H9 (cell line): ENCODE measurements around the gene EFCAB10. TPM values are rescaled to one million over a fixed set of nuclear protein-coding genes. Genes with fewer than 3 reads are reported as not detected.

Source experiments
- DNase-seq: peaks from one replicate; pipeline ENCODE4 v3.0.0-alpha.2; 2017
- H2AFZ ChIP-seq: one replicate; pipeline ENCODE4 v1.6.1; 2013; ENCODE audit warnings: mild to moderate bottlenecking, low read length, control low read depth, moderate library complexity
- H2AK5ac ChIP-seq: 2 replicates; pipeline ENCODE4 v1.6.1; 2013; ENCODE audit warnings: low read length, control low read depth, mixed read lengths; ENCODE audit not compliant: insufficient read length
- H2BK120ac ChIP-seq: one replicate; pipeline ENCODE4 v1.6.1; 2013; ENCODE audit warnings: low read depth, mild to moderate bottlenecking, low read length, control low read depth, inconsistent platforms; ENCODE audit not compliant: poor library complexity, severe bottlenecking
- H2BK12ac ChIP-seq: 2 replicates; pipeline ENCODE4 v1.6.1; 2013; ENCODE audit warnings: low read length, control low read depth, mixed read lengths, low read depth; ENCODE audit not compliant: insufficient read length
- H2BK15ac ChIP-seq: 2 replicates; pipeline ENCODE4 v1.6.1; 2013; ENCODE audit warnings: low read depth, low read length, control low read depth
- H2BK20ac ChIP-seq: one replicate; pipeline ENCODE4 v1.6.1; 2013; ENCODE audit warnings: low read depth, mild to moderate bottlenecking, low read length, control low read depth, inconsistent platforms; ENCODE audit not compliant: poor library complexity, severe bottlenecking
- H2BK5ac ChIP-seq: 2 replicates; pipeline ENCODE4 v1.6.1; 2013; ENCODE audit warnings: low read length, control low read depth, mixed read lengths; ENCODE audit not compliant: insufficient read length
- H3K14ac ChIP-seq: 2 replicates; pipeline ENCODE4 v1.6.1; 2013; ENCODE audit warnings: low read length, control low read depth; ENCODE audit not compliant: insufficient read depth
- H3K18ac ChIP-seq: 2 replicates; pipeline ENCODE4 v1.6.1; 2013; ENCODE audit warnings: low read depth, mild to moderate bottlenecking, mixed read lengths, low read length, control low read depth; ENCODE audit not compliant: insufficient read length
- H3K23ac ChIP-seq: 2 replicates; pipeline ENCODE4 v1.6.1; 2013; ENCODE audit warnings: low read length, control low read depth, mixed read lengths, low read depth; ENCODE audit not compliant: insufficient read length
- H3K23me2 ChIP-seq: 2 replicates; pipeline ENCODE4 v1.6.1; 2013; ENCODE audit warnings: low read depth, mild to moderate bottlenecking, mixed read lengths, low read length, control low read depth; ENCODE audit not compliant: insufficient read length, poor library complexity, severe bottlenecking
- H3K27ac ChIP-seq: 2 replicates; pipeline ENCODE4 v1.5.1; 2013; ENCODE audit warnings: low read length, control low read depth, mixed read lengths, low read depth; ENCODE audit not compliant: insufficient read length
- H3K27me3 ChIP-seq: 2 replicates; pipeline ENCODE4 v1.6.1; 2013; ENCODE audit warnings: low read length, control low read depth, inconsistent platforms; ENCODE audit not compliant: insufficient read depth
- H3K4ac ChIP-seq: 2 replicates; pipeline ENCODE4 v1.6.1; 2013; ENCODE audit warnings: low read depth, mild to moderate bottlenecking, control low read depth, inconsistent platforms, low read length, moderate library complexity
- H3K4me1 ChIP-seq: 2 replicates; pipeline ENCODE4 v1.6.1; 2013; ENCODE audit warnings: low read length, control low read depth, inconsistent platforms; ENCODE audit not compliant: insufficient read depth
- H3K4me2 ChIP-seq: 2 replicates; pipeline ENCODE4 v1.6.1; 2013; ENCODE audit warnings: low read length, control low read depth, mixed read lengths; ENCODE audit not compliant: insufficient read length, insufficient read depth
- H3K56ac ChIP-seq: 2 replicates; pipeline ENCODE4 v1.6.1; 2013; ENCODE audit warnings: low read depth, mild to moderate bottlenecking, mixed read lengths, low read length, control low read depth; ENCODE audit not compliant: insufficient read length
- H3K79me1 ChIP-seq: 2 replicates; pipeline ENCODE4 v1.6.1; 2013; ENCODE audit warnings: low read depth, mild to moderate bottlenecking, moderate library complexity, low read length, control low read depth, inconsistent platforms; ENCODE audit not compliant: insufficient read depth, poor library complexity, severe bottlenecking
- H3K79me2 ChIP-seq: 2 replicates; pipeline ENCODE4 v1.6.1; 2013; ENCODE audit warnings: low read length, control low read depth, inconsistent platforms; ENCODE audit not compliant: insufficient read depth
- H3K9ac ChIP-seq: 2 replicates; pipeline ENCODE4 v1.6.1; 2013; ENCODE audit warnings: low read length, control low read depth, mixed read lengths; ENCODE audit not compliant: insufficient read length; ENCODE audit errors: extremely low read depth
- H3K9me3 ChIP-seq: one replicate; pipeline ENCODE4 v1.6.1; 2013; ENCODE audit warnings: low read depth, low read length, inconsistent platforms; ENCODE audit not compliant: control insufficient read depth
- H3T11ph ChIP-seq: one replicate; pipeline ENCODE4 v1.6.1; 2013; ENCODE audit warnings: mild to moderate bottlenecking, low read length, control low read depth, inconsistent platforms
- H4K20me1 ChIP-seq: one replicate; pipeline ENCODE4 v1.6.1; 2013; ENCODE audit not compliant: control insufficient read depth, insufficient read length, insufficient read depth
- H4K5ac ChIP-seq: 2 replicates; pipeline ENCODE4 v1.6.1; 2013; ENCODE audit warnings: low read depth, mild to moderate bottlenecking, mixed read lengths, low read length, control low read depth; ENCODE audit not compliant: insufficient read length
- H4K8ac ChIP-seq: replicated peaks from 2 replicates; pipeline ENCODE4 v1.6.1; 2013; ENCODE audit warnings: low read length, control low read depth, mixed read lengths, low read depth; ENCODE audit not compliant: insufficient read length
- H4K91ac ChIP-seq: 2 replicates; pipeline ENCODE4 v1.6.1; 2013; ENCODE audit warnings: low read depth, mild to moderate bottlenecking, moderate library complexity, mixed read lengths, low read length, control low read depth; ENCODE audit not compliant: insufficient read length
- H3K27ac Mint-ChIP-seq, 3 experiments: 2 replicates in 2 of 3; 3 replicates in 1 of 3; pipeline ENCODE4 v1.8.0; 2020 to 2021; ENCODE audit warnings: mixed read lengths in 3 of 3, mild to moderate bottlenecking in 1 of 3, moderate library complexity in 1 of 3
- H3K27me3 Mint-ChIP-seq: 2 replicates; pipeline ENCODE4 v1.8.0; 2021; ENCODE audit warnings: low read depth, mild to moderate bottlenecking, moderate library complexity, mixed read lengths
- H3K36me3 Mint-ChIP-seq, 3 experiments: 2 replicates in 2 of 3; 3 replicates in 1 of 3; pipeline ENCODE4 v1.8.0; 2020 to 2021; ENCODE audit warnings: low read depth in 3 of 3, mixed read lengths in 3 of 3; ENCODE audit not compliant: insufficient read depth in 1 of 3
- H3K4me1 Mint-ChIP-seq, 2 experiments: 2 replicates each; pipeline ENCODE4 v1.8.0; 2020; ENCODE audit warnings: mixed read lengths in 2 of 2
- H3K4me3 Mint-ChIP-seq, 2 experiments: 2 replicates in 1 of 2; 3 replicates in 1 of 2; pipeline ENCODE4 v1.8.0; 2020 to 2021; ENCODE audit warnings: mild to moderate bottlenecking in 2 of 2, mixed read lengths in 2 of 2, moderate library complexity in 1 of 2
- H3K9me3 Mint-ChIP-seq, 2 experiments: 2 replicates in 1 of 2; 3 replicates in 1 of 2; pipeline ENCODE4 v1.8.0; 2020; ENCODE audit warnings: mild to moderate bottlenecking in 2 of 2, mixed read lengths in 2 of 2, moderate library complexity in 1 of 2
- WGBS: extraction: QIAGEN DNeasy Blood & Tissue Kit; methylation state at CpG from one replicate; pipeline ENCODE4 v1.1.7; 2013; ENCODE audit warnings: missing lambda C conversion rate, low lambda C conversion rate, mixed read lengths; ENCODE audit not compliant: insufficient read length; ENCODE audit errors: extremely low coverage; 5-methylcytosine and 5-hydroxymethylcytosine counted together
- total RNA-seq: library from RNA; stranded (reverse); gene quantifications from 2 replicates; pipeline ENCODE4 v1.2.1, GENCODE V29; 2021
- TF ChIP-seq, protein P1 (sequence below): fragments of 200-600 bp; sonication (generic); conservative IDR thresholded peaks from 3 replicates; pipeline ENCODE4 v1.8.0; 2021; ENCODE audit warnings: antibody characterized with exemption, mild to moderate bottlenecking

Gene EFCAB10
- total RNA-seq, 1 experiment from 2014 or later: 1.5 TPM

DNA sequence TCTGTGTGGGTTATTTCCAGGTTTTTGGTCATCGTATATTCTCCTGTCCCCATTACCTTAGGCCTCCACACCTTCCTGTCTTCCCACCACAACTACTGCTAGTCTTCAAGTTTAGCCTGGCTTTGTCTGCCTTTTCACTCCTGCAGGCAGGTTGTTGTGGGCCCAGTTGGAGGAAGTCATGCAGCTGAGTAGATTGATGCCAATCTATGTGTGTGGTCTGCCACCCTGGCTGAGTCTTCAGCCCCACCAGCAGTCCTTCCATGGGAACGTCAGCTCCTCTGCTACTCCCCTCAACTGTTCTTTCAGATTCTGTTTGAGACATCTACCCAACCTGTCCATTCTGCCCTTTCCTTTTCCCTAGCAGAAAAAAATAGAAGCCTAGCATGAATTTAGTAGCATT lies 43.0 kb downstream of the EFCAB10 start:
- Histone ChIP-seq H2BK15ac (no peak overlapping the region), H3K23me2 (no peaks in the 10 kb centered on the region), H3K4ac (no peak overlapping the region), H2BK120ac (no peak overlapping the region), H3K23ac (no peak overlapping the region), H2AK5ac (no peak overlapping the region), H4K8ac (no peak overlapping the region), H3K4me2 (no peak overlapping the region), H3K4me1 (no peaks in the 10 kb centered on the region), H3K9ac (no peak overlapping the region), H3K79me1 (no peaks in the 10 kb centered on the region), H4K91ac (no peak overlapping the region), H3K14ac (no peak overlapping the region), H3T11ph (no peak overlapping the region), H4K20me1 (no peaks in the 10 kb centered on the region), H3K9me3 (no peaks in the 10 kb centered on the region), H2BK20ac (no peak overlapping the region), H3K27me3 (no peaks in the 10 kb centered on the region), H2BK12ac (no peak overlapping the region), H3K56ac (no peak overlapping the region), H2AFZ (no peak overlapping the region), H3K18ac (no peak overlapping the region), H4K5ac (no peak overlapping the region), H2BK5ac (no peak overlapping the region), H3K27ac (no peak overlapping the region), H3K79me2 (no peaks in the 10 kb centered on the region)
- TF ChIP-seq, protein P1, sequence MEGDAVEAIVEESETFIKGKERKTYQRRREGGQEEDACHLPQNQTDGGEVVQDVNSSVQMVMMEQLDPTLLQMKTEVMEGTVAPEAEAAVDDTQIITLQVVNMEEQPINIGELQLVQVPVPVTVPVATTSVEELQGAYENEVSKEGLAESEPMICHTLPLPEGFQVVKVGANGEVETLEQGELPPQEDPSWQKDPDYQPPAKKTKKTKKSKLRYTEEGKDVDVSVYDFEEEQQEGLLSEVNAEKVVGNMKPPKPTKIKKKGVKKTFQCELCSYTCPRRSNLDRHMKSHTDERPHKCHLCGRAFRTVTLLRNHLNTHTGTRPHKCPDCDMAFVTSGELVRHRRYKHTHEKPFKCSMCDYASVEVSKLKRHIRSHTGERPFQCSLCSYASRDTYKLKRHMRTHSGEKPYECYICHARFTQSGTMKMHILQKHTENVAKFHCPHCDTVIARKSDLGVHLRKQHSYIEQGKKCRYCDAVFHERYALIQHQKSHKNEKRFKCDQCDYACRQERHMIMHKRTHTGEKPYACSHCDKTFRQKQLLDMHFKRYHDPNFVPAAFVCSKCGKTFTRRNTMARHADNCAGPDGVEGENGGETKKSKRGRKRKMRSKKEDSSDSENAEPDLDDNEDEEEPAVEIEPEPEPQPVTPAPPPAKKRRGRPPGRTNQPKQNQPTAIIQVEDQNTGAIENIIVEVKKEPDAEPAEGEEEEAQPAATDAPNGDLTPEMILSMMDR: no peak
- Mint-ChIP-seq H3K9me3 (no peaks in the 10 kb centered on the region), H3K36me3 (peaks cover 18 to 60% (median 46%) of the 10 kb centered on the region in 3 experiments; a peak in 6 of 7 replicates), H3K4me3 (no peak overlapping the region), H3K27me3 (no peaks in the 10 kb centered on the region), H3K27ac (no peak overlapping the region), H3K4me1 (peaks cover under 1 to 4% of the 10 kb centered on the region in 2 experiments)
- WGBS: no CpG with 5 or more reads among the region's 2 CpGs
- no peak for DNase-seq
